Stimulated activated CD8-positive, alpha-beta memory T cell treated with anti-CD3 and anti-CD28 coated beads, Interleukin-7, amount 100 ng/mL, for 4 hours (primary cell): ENCODE data around the gene OR13C2.
"Not testable (repeated sequence)": the region's sequence is repeated elsewhere in the genome, so short reads cannot be mapped to it uniquely, and the experiment has no call there.

Experiments
- DNase-seq, 2 donors: peaks; one replicate each; pipeline ENCODE4 v3.0.0-alpha.2; 2020; ENCODE audit warnings: low read depth in 2 of 2

OR13C2 gene, protein sequence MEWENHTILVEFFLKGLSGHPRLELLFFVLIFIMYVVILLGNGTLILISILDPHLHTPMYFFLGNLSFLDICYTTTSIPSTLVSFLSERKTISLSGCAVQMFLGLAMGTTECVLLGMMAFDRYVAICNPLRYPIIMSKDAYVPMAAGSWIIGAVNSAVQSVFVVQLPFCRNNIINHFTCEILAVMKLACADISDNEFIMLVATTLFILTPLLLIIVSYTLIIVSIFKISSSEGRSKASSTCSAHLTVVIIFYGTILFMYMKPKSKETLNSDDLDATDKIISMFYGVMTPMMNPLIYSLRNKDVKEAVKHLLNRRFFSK

GRCh38 chr9:104605527-104605926, at the start of gene OR13C2:
TSS of gene OR13C2 (minus strand) at chr9:104605627. CDS start at chr9:104605627, 0 bp downstream.
- not testable (repeated sequence) for DNase-seq

GRCh38 chr9:104635456-104635855, 30.0 kb upstream of the OR13C2 start:
- DNase-seq: no peak

DNA sequence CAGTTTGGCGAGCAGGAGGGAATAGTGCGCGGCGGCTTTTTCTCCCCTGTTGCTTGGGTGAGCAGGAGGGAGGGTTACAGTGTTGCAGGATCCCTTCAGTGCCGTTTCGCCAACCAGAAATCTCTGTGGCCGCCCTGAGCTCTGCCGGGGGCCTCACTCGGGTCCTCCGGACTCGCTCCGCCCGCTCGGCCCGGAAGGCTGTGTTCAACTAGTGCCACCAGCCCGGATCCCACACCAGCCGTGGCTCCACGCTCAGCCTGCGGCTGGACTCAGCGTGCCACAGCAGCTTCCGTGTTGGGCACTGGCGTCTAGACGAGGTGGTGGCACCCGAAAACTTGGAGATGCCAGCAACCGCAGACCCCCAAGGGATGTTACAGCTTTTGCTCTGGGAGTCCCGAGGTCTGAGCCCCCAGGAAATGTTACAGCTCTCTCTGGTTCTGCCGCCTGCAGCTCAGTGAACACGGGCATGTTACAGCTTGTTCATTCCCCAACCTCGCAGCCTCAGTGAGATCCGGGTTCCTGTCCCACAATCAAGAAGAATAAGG, 28.6 kb upstream of the OR13C2 start:
- DNase-seq: no peak

DNA sequence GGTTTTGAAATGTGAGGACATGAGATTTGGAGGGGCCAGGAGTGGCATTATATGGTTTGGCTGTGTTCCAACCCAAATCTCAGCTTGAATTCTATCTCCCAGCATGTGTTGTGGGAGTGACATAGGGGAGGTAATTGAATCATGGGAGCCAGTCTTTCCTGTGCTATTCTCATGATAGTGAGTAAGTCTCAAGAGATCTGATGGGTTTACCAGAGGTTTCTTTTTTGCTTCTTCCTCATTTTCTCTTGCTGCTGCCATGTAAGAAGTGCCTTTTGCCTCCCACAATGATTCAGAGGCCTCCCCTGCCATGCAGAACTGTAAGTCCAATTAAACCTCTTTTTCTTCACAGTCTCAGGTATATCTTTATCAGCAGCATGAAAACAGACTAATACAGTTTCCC, 20.5 kb upstream of the OR13C2 start:
- not testable (repeated sequence) for DNase-seq

DNA sequence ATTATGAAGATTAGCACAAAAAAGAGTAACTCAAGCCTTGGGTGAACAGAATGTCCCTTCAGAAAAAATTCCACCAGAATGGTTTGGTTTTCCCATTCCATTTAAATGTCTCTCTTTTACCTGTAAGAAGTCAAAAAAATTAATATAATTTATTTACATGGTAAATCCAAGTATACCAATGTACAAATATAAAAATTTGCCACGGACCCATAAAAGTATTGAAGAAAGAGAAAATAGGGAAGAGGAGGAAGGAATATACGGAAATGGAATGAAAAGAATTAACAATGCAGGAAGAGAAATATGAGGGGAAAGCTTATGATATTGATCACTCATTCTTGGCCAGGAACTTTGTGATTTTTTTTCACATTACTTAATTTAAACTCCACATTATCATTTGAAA, 12.7 kb upstream of the OR13C2 start, which contains the start of gene OR13C9:
Gene OR13C9, minus strand, starts transcription at position 101 of the 400 bp plus-strand sequence. Its CDS starts 0 bp downstream, at position 101.
- no peak for DNase-seq

GRCh38 chr9:104617418-104617817, 12.0 kb upstream of the OR13C2 start:
- no peak for DNase-seq

DNA sequence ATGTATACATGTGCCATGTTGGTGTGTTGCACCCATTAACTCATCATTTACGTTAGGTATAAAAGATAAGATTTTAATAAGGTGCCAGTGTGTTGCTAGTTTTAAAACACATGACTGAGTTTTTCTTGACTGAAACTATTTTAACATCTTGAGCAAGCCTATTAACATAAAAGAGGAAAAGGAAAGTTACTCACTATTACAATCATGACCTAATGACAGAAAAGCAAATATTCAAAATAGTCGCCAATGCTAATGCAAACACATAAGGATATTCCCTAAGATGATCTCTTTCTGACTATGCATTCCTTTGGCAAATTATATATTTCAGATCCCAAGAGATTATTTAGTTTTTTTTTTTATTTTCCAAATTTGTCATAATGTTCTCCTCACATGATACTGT, 5.8 kb upstream of the OR13C2 start:
- no peak for DNase-seq

DNA sequence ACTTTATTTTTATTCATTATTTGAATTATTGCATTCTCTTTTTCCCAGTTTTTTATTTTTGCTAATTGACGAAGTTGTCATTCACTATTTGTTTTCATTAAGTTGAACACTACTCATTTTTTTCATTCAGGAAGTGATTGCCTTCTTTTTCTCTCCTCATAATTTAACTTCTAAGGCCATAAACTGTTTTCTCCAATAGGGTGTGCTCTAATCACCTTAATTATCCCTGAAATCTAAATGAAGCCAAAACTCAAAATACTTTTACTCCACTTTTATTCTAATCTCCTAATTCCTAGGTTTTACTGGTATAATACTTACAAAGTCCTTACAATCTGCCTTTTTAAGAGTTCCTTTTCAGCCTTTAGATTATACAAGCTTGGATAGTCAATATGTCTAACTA, 2.9 kb upstream of the OR13C2 start:
- DNase-seq: no peak

GRCh38 chr9:104606152-104606551, 725 bp upstream of the OR13C2 start:
- DNase-seq: no peak

DNA sequence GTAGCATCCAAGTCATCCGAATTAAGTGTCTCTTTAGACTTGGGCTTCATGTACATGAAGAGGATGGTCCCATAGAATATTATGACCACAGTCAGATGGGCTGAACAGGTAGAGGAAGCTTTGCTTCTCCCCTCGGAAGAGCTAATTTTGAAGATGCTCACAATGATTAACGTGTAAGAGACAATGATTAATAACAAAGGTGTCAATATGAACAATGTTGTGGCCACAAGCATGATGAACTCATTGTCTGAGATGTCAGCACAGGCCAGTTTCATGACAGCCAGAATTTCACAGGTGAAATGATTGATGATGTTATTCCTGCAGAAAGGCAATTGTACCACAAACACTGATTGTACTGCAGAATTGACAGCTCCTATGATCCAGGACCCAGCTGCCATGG, 626 bp downstream of the OR13C2 start:
- DNase-seq: no peak

DNA sequence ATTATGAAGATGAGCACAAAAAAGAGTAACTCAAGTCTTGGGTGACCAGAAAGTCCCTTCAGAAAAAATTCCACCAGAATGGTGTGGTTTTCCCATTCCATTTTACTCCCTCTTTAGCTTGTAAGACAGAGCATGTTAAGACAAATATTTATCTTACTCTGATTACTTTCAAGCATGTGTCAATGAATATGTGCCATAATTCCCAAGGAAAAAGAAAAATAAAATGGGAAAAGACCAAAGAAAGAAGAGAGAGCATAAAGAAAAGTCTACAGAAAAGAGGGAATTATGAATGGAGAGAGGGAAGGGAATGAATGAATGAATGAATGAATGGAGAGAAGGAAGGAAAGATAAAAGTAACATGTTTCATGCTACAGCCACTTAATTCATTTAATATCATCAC, 6.1 kb downstream of the OR13C2 start, which contains the start of gene OR13C5:
Gene OR13C5, minus strand, starts transcription at position 101 of the 400 bp plus-strand sequence. Its CDS starts 0 bp downstream, at position 101.
- not testable (repeated sequence) for DNase-seq

GRCh38 chr9:104598749-104599148, 6.7 kb downstream of the OR13C2 start:
- not testable (repeated sequence) for DNase-seq

- no peak for DNase-seq
These were observed 15.8 kb downstream of the OR13C2 start for GRCh38 chr9:104589626-104590025.

DNA sequence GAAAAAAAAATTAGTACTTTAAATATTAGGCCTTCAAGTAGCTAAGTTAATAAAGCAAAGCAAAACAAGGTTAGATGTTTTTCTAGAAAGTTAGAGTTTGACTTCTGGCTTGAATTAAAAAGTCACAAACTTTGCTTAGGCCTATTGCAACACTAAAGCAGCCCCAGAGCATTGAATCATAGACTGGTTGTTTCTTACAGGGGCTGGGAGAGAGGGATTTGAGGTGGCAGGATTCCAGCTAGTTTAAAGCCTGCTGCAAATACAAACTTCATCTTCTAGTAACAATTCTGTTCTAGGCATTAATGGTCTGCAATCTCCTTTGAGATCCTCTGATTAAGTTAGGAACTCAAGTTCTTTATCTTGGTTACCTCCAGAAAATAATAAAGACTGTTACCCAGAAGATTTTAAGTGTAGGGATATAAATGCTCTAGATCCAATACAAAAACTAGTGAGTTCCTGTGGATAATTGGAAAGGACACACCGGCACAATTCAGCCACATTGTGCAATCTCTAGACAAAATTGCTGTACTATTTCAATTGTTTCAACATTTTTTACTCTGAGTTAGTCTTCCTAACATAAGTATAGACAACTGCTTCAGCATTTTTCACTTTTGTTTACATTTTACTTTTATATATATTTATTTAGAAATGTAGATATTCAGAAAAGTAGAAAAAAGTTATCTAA, 18.8 kb downstream of the OR13C2 start:
- DNase-seq: no peak

GRCh38 chr9:104580562-104580961, 24.9 kb downstream of the OR13C2 start:
- no peak for DNase-seq

GRCh38 chr9:104577263-104577662, 28.2 kb downstream of the OR13C2 start:
- no peak for DNase-seq

DNA sequence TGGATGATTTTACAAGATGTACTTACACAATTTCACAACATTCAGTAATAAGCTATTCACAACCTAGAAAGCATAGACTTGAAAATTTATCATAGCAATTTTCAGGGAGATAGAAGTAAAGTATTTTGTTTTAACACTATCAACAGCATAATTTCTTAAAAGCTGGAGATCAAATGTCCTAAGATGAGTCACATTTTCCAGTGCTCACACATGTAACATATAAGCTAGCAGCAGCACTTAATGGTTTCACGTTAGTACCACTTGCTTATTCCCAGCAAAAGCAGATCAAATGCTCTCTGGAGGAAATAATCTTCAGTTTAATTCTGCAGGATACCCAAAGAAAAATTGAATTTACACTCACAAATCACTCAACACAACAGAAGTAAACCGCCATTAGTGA, 30.0 kb downstream of the OR13C2 start:
- no peak for DNase-seq

GRCh38 chr9:104572612-104573011, 32.8 kb downstream of the OR13C2 start:
- no peak for DNase-seq

GRCh38 chr9:104568868-104569267, 36.6 kb downstream of the OR13C2 start, which contains the start of gene OR13C8:
TSS of gene OR13C8 (plus strand) at chr9:104569168. CDS start at chr9:104569168, 0 bp downstream.
- DNase-seq: no peak

DNA sequence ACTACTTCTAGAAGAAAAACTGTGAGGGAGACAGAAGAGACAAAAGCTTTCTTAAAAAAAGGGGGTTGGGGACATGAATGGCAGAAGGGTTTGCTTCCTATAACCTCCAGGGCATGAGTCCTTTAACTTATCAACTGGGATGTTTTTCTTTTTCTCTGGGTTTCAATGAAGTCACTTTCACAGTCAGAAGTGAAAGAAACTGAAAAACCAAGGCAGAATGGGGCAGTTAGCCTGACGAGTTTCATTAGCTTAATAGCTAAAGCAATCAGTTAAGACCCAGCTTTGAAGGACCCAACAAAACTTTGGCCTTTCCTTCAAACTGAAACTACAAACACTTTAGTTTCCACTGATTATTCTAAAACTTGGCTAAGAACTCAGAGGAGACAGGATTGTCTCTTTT, 41.1 kb downstream of the OR13C2 start:
- no peak for DNase-seq

DNA sequence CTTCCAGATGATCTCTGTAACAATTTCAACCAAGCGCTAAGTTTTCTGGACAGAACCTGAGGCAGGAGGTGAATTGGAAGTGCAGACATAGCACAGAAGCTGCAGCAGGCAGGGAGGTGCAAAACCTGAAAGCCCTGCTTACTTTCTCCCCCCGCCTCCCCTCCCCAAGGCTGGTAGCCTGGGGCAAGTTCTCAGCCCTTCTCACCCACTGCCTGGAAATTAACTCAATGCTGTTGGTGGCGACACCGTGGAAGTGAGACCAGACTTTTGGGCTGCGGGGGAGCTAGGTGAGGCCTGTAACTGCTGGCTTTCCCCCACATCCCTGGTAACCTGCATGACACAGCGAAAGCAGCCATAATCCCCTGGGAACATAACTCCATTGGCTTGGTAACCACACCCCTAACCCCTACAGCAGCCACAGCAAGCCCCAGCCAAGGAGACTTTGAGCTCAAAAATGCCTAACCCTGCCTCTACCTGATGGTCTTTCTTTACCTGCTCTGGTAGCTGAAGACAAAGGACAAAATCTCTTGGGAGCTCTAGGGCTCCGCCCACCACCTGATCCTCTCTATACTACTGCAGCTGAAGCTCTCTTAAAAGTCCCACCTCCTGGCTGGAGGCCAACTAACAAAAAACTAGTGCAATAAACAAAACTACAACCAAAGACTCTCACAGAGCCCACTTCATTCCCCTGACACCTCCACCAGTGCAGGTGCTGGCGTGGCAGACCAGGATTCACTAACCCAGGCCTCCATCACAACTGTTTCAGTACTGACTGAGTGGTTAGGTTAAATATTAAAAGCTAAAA, 48.4 kb downstream of the OR13C2 start:
- no peak for DNase-seq

GRCh38 chr9:104555521-104555920, 49.9 kb downstream of the OR13C2 start:
- no peak for DNase-seq
